ENCODE data around the gene HEATR1. TPM values are rescaled to one million over a fixed set of nuclear protein-coding genes. Genes with fewer than 3 reads are reported as not detected.

HEATR1 gene
- total RNA-seq, 1 donor from 2014 or later, result 54.9 TPM

- Histone ChIP-seq H3K27ac (no peak overlapping the region), H3K4me3 (no peak overlapping the region), H3K9ac (no peak overlapping the region), H3K9me3 (ENCODE audit: low read depth) (no peaks in the 10 kb centered on the region), H3K4me1 (peaks cover 4% of the 10 kb centered on the region), H3F3A (ENCODE audit: low read depth) (peaks cover 14% of the 10 kb centered on the region), H3K27me3 (no peaks in the 10 kb centered on the region), H2AFZ (replicated peaks) (no peak overlapping the region), H3K4me2 (no peak overlapping the region), H4K20me1 (ENCODE audit: low read depth) (no peaks in the 10 kb centered on the region), H3K79me2 (ENCODE audit: low read depth) (peaks cover 43% of the 10 kb centered on the region), H3K36me3 (no peaks in the 10 kb centered on the region)
- Mint-ChIP-seq H3K4me3 (no peak overlapping the region), H3K27ac (no peak overlapping the region), H3K9me3 (no peaks in the 10 kb centered on the region), H3K36me3 (no peaks in the 10 kb centered on the region), H3K4me1 (peaks cover 15% of the 10 kb centered on the region), H3K27me3 (ENCODE audit: insufficient read depth, low read depth) (no peaks in the 10 kb centered on the region)
- DNase-seq (ENCODE audit: low spot score), result no peak
- TF ChIP-seq CTCF (IDR thresholded peaks at IDR 0.05) (no peak), EZH2 (IDR thresholded peaks at IDR 0.05) (no peak), EZH2phosphoT487 (IDR thresholded peaks at IDR 0.05) (no peak)
Observed at GRCh38 chr1:236602171-236602570, 2.1 kb downstream of the HEATR1 start.

DNA sequence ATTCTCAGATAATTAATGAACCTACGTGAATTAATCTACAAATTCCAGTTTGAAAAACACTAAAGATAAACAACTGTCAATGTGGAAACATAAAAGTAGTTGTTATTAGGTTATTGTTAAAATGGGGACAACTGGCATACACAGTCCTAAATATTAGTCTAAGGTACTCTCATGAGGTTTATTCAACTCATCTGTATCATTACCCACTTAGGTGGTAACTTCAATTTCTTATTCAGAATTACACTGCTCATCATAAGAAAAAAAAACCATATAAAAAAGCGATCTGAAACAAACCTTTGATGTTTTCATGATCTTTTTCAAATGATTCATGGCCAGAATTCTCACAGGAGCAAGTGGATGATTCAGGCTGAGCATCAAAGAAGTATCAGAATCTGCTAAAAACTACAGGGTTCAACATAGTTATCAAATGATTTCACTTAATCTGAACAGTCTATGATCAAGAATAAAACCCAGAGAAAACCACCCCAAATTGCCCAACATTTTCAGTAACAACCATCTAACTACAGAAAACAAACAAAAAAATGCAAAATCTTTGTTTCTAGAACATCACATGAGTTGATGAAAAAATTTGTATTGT is 13.7 kb downstream of the HEATR1 start:
- H3K27ac ChIP-seq, result no peak overlapping the region
- no peak overlapping the region for H2AFZ ChIP-seq (replicated peaks)
- no peak overlapping the region for H3K4me2 ChIP-seq
- Mint-ChIP-seq H3K36me3 (peaks cover 11% of the 10 kb centered on the region), H3K9me3 (no peaks in the 10 kb centered on the region), H3K27ac (no peak overlapping the region), H3K4me3 (no peak overlapping the region), H3K4me1 (no peaks in the 10 kb centered on the region), H3K27me3 (ENCODE audit: insufficient read depth, low read depth) (no peaks in the 10 kb centered on the region)
- no peaks in the 10 kb centered on the region for H3K9me3 ChIP-seq (ENCODE audit: low read depth)
- TF ChIP-seq EZH2phosphoT487 (IDR thresholded peaks at IDR 0.05) (no peak), CTCF (IDR thresholded peaks at IDR 0.05) (no peak), EZH2 (IDR thresholded peaks at IDR 0.05) (no peak)
- H3K27me3 ChIP-seq, result no peaks in the 10 kb centered on the region
- no peaks in the 10 kb centered on the region for H3K4me1 ChIP-seq
- no peak for DNase-seq (ENCODE audit: low spot score)
- no peak overlapping the region for H3K4me3 ChIP-seq
- peaks cover 53% of the 10 kb centered on the region for H3K36me3 ChIP-seq
- H3K9ac ChIP-seq, result no peak overlapping the region
- no peaks in the 10 kb centered on the region for H3F3A ChIP-seq (ENCODE audit: low read depth)
- H3K79me2 ChIP-seq (ENCODE audit: low read depth), result no peaks in the 10 kb centered on the region
- H4K20me1 ChIP-seq (ENCODE audit: low read depth), result no peaks in the 10 kb centered on the region

DNA sequence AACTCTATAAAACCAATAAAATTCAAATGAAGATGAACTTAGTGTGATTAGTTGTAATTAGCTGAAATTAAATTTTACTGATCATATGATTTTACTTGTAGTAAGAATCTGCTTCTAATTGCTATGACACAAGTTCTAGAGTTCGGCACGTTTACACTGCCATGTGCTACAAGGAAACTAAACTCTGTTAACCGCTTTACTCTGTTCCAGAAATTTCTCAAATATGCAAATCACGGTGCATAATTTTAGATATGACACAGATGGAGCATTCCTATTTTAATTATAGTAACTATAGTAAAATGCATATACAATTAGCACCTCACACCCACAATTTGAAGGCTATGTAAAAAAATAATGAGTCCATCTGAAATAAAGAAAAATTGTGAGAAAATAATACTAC is 14.8 kb downstream of the HEATR1 start:
- Histone ChIP-seq H2AFZ (replicated peaks) (no peak overlapping the region), H3K9me3 (ENCODE audit: low read depth) (no peaks in the 10 kb centered on the region), H3K27me3 (no peaks in the 10 kb centered on the region), H3K4me1 (no peaks in the 10 kb centered on the region), H3K27ac (no peak overlapping the region), H4K20me1 (ENCODE audit: low read depth) (no peaks in the 10 kb centered on the region), H3K4me2 (no peak overlapping the region), H3F3A (ENCODE audit: low read depth) (no peaks in the 10 kb centered on the region), H3K36me3 (peaks cover 55% of the 10 kb centered on the region), H3K79me2 (ENCODE audit: low read depth) (no peaks in the 10 kb centered on the region), H3K4me3 (no peak overlapping the region), H3K9ac (no peak overlapping the region)
- Mint-ChIP-seq H3K4me3 (no peak overlapping the region), H3K27ac (no peak overlapping the region), H3K27me3 (ENCODE audit: insufficient read depth, low read depth) (no peaks in the 10 kb centered on the region), H3K36me3 (peaks cover 14% of the 10 kb centered on the region), H3K4me1 (no peaks in the 10 kb centered on the region), H3K9me3 (no peaks in the 10 kb centered on the region)
- TF ChIP-seq EZH2phosphoT487 (IDR thresholded peaks at IDR 0.05), result no peak
- TF ChIP-seq CTCF (IDR thresholded peaks at IDR 0.05), result no peak
- no peak for TF ChIP-seq EZH2 (IDR thresholded peaks at IDR 0.05)
- DNase-seq (ENCODE audit: low spot score), result no peak

All from neural progenitor cell (in vitro differentiated cells).